Lower leg skin (tissue), 3 donors: ENCODE data around the gene DOK6.

Experiments used
- CTCF ChIP-seq, 3 donors: fragments of 450-650 bp; IDR thresholded peaks; one replicate each; pipeline ENCODE4 v1.5.1; 2016; ENCODE audit warnings: antibody characterized with exemption in 3 of 3, mild to moderate bottlenecking in 3 of 3, moderate library complexity in 2 of 3
- POLR2A ChIP-seq, 2 donors: fragments of 450-650 bp; IDR thresholded peaks; one replicate each; pipeline ENCODE4 v1.6.1; 2016 to 2017; ENCODE audit warnings: antibody characterized with exemption in 2 of 2, mild to moderate bottlenecking in 1 of 2, moderate library complexity in 1 of 2

- TF ChIP-seq CTCF (IDR thresholded peaks at IDR 0.05), result no peak
- TF ChIP-seq POLR2A (IDR thresholded peaks at IDR 0.05), result no peak
These were observed 358.4 kb downstream of the DOK6 start for GRCh38 chr18:69759046-69759445.
